ENCODE results near the gene SLC8A3.

Gene SLC8A3

GRCh38 chr14:70059545-70059944 is 129.2 kb downstream of the SLC8A3 start:
- no peak for DNase-seq (ENCODE audit: low spot score)
- no peak for TF ChIP-seq CTCF (IDR thresholded peaks at IDR 0.05; ENCODE audit: extremely low read depth, missing control alignments)

GRCh38 chr14:70057519-70058136 is 131.1 kb downstream of the SLC8A3 start:
- DNase-seq (ENCODE audit: low spot score), result no peak
- no peak for TF ChIP-seq CTCF (IDR thresholded peaks at IDR 0.05; ENCODE audit: extremely low read depth, missing control alignments)

- DNase-seq (ENCODE audit: low spot score), result peak; percentile 22
Measured at GRCh38 chr14:70052990-70053389, 135.8 kb downstream of the SLC8A3 start.

GRCh38 chr14:70050136-70050535 is 138.6 kb downstream of the SLC8A3 start:
- TF ChIP-seq CTCF (IDR thresholded peaks at IDR 0.05; ENCODE audit: extremely low read depth, missing control alignments), result no peak
- DNase-seq (ENCODE audit: low spot score), result no peak

More at GRCh38 chr14:70052990-70053389, 135.8 kb downstream of the SLC8A3 start:
- TF ChIP-seq CTCF (IDR thresholded peaks at IDR 0.05; ENCODE audit: extremely low read depth, missing control alignments), result no peak

GRCh38 chr14:70049605-70050004 is 139.1 kb downstream of the SLC8A3 start:
- no peak for DNase-seq (ENCODE audit: low spot score)
- TF ChIP-seq CTCF (IDR thresholded peaks at IDR 0.05; ENCODE audit: extremely low read depth, missing control alignments), result no peak

- no peak for DNase-seq (ENCODE audit: low spot score)
- no peak for TF ChIP-seq CTCF (IDR thresholded peaks at IDR 0.05; ENCODE audit: extremely low read depth, missing control alignments)
Measured at GRCh38 chr14:70048313-70048654, 140.5 kb downstream of the SLC8A3 start.

- no peak for DNase-seq (ENCODE audit: low spot score)
- no peak for TF ChIP-seq CTCF (IDR thresholded peaks at IDR 0.05; ENCODE audit: extremely low read depth, missing control alignments)
Measured at GRCh38 chr14:70047598-70048312, 141.0 kb downstream of the SLC8A3 start.

Data from GM20000 (cell line).